HCT116 (cell line): Measurements from ENCODE around the gene CFAP74. TPM values are rescaled to one million over a fixed set of nuclear protein-coding genes. Genes with fewer than 3 reads are reported as not detected.

Source experiments
- ATAC-seq: fragments of 200-7000 bp; cut with Tn5 transposase; 2 replicates; pipeline ENCODE4 v1.9.1; 2020; ENCODE audit warnings: mild to moderate bottlenecking, moderate library complexity
- BruUV-seq: library from RNA; stranded (reverse); fragments of 400-500 nt; replicated peaks from 2 replicates; lab custom pipeline; 2021; lab: Mats Ljungman, UMichigan
- CTCF ChIA-PET: fragments of 300-600 bp; sonication (Branson Sonifier 250); formaldehyde crosslinking; loops from one replicate; lab custom pipeline; 2021; ENCODE audit warnings: antibody characterized with exemption; lab: Charles Lee
- POLR2A ChIA-PET: fragments of 300-600, 350-600 bp; sonication (Branson Sonifier 250); formaldehyde crosslinking; loops from one replicate; lab custom pipeline; 2021; ENCODE audit warnings: antibody characterized with exemption; lab: Charles Lee
- RAD21 ChIA-PET, 2 experiments: fragments of 300-600 bp; sonication (Branson Sonifier 250); formaldehyde crosslinking; loops; one replicate each; lab custom pipeline; 2023; ENCODE audit warnings: low total read pairs in 2 of 2; ENCODE audit not compliant: uncharacterized antibody in 2 of 2, unreplicated experiment in 2 of 2, low non-redundant PET in 1 of 2; lab: Charles Lee
- DNase-seq: peaks from one replicate; pipeline ENCODE4 v3.0.0-alpha.2; 2010; ENCODE audit warnings: low read depth, low spot score
- H2AFZ ChIP-seq: fragments of 200-600 bp; shearing (Covaris generic), sonication (generic); 2 replicates; pipeline ENCODE4 v1.6.1; 2017; ENCODE audit warnings: low read depth, mixed run types, mixed read lengths, antibody characterized with exemption, low read length; ENCODE audit not compliant: poor library complexity, severe bottlenecking
- H3K27ac ChIP-seq: 2 replicates; pipeline ENCODE4 v1.5.1; 2012; ENCODE audit warnings: low read depth, low read length
- H3K27me3 ChIP-seq: fragments of 200-600 bp; sonication (generic); 2 replicates; pipeline ENCODE4 v1.6.1; 2016; ENCODE audit warnings: mixed run types, low read length, mixed read lengths; ENCODE audit not compliant: insufficient read depth
- H3K36me3 ChIP-seq, 2 experiments: fragments of 200-500 bp in 1 of 2; fragments of 200-600 bp in 1 of 2; sonication (Bioruptor generic) in 1 of 2; sonication (generic) in 1 of 2; 2 replicates each; pipeline versions ENCODE4 v1.5.1 to v1.6.1; 2014 to 2016; ENCODE audit warnings: low read length in 2 of 2, inconsistent platforms in 1 of 2, mixed read lengths in 1 of 2, mixed run types in 1 of 2; ENCODE audit not compliant: insufficient read depth in 2 of 2, control insufficient read depth in 1 of 2
- H3K4me1 ChIP-seq, 2 experiments: fragments of 200-600 bp in 1 of 2; sonication (generic) in 1 of 2; 2 replicates each; pipeline versions ENCODE4 v1.5.1 to v1.6.1; 2012 to 2017; ENCODE audit warnings: low read length in 2 of 2, inconsistent platforms in 1 of 2, mild to moderate bottlenecking in 1 of 2, mixed read lengths in 1 of 2, mixed run types in 1 of 2, moderate library complexity in 1 of 2; ENCODE audit not compliant: insufficient read depth in 2 of 2, control insufficient read depth in 1 of 2
- H3K4me2 ChIP-seq: fragments of 200-600 bp; sonication (generic); 2 replicates; pipeline ENCODE4 v1.6.1; 2017; ENCODE audit warnings: mixed run types, low read length, mixed read lengths
- H3K4me3 ChIP-seq, 2 experiments: fragments of 200-600 bp in 1 of 2; sonication (generic) in 1 of 2; replicated peaks in 1 of 2; 2 replicates each; pipeline ENCODE4 v1.5.1; 2011 to 2016; ENCODE audit warnings: low read length in 2 of 2, control low read depth in 1 of 2, low read depth in 1 of 2, mild to moderate bottlenecking in 1 of 2, mixed read lengths in 1 of 2, mixed run types in 1 of 2
- H3K79me2 ChIP-seq: fragments of 200-600 bp; sonication (generic); 2 replicates; pipeline ENCODE4 v1.6.1; 2017; ENCODE audit warnings: mild to moderate bottlenecking, mixed run types, low read length, moderate library complexity, mixed read lengths; ENCODE audit not compliant: insufficient read depth
- H3K9ac ChIP-seq: fragments of 200-600 bp; sonication (generic); 2 replicates; pipeline ENCODE4 v1.6.1; 2016; ENCODE audit warnings: low read length, mixed read lengths
- H3K9me2 ChIP-seq: fragments of 200-600 bp; sonication (generic), shearing (Covaris generic); 2 replicates; pipeline ENCODE4 v1.6.1; 2017; ENCODE audit warnings: mixed run types, mild to moderate bottlenecking, moderate library complexity; ENCODE audit not compliant: insufficient read depth
- H3K9me3 ChIP-seq, 2 experiments: fragments of 200-500 bp in 1 of 2; fragments of 200-600 bp in 1 of 2; sonication (Bioruptor generic) in 1 of 2; sonication (generic) in 1 of 2; 2 replicates each; pipeline ENCODE4 v1.6.1; 2014 to 2017; ENCODE audit warnings: low read length in 2 of 2, mixed read lengths in 2 of 2, inconsistent platforms in 1 of 2, low read depth in 1 of 2, mild to moderate bottlenecking in 1 of 2, mixed run types in 1 of 2, moderate library complexity in 1 of 2; ENCODE audit not compliant: control insufficient read depth in 1 of 2, insufficient read depth in 1 of 2
- H4K20me1 ChIP-seq: fragments of 200-600 bp; sonication (generic), shearing (Covaris generic); 2 replicates; pipeline ENCODE4 v1.6.1; 2017; ENCODE audit warnings: mixed run types, mild to moderate bottlenecking, moderate library complexity; ENCODE audit not compliant: insufficient read depth
- EGR1 ChIP-seq: IDR thresholded peaks from 2 replicates; pipeline ENCODE4 v1.6.1; 2012; ENCODE audit warnings: low read depth
- EZH2 ChIP-seq: fragments of 200-600 bp; sonication (generic); IDR thresholded peaks from 2 replicates; pipeline ENCODE4 v1.6.1; 2017; ENCODE audit warnings: antibody characterized with exemption, mixed run types
- FOSL1 ChIP-seq: IDR thresholded peaks from 2 replicates; pipeline ENCODE4 v1.6.1; 2012; ENCODE audit warnings: low read depth
- SP1 ChIP-seq: IDR thresholded peaks from 2 replicates; pipeline ENCODE4 v1.6.1; 2012; ENCODE audit warnings: low read depth
- ZNF274 ChIP-seq: fragments of 200-500 bp; sonication (Bioruptor generic); IDR thresholded peaks from 2 replicates; pipeline ENCODE4 v1.6.1; 2014; ENCODE audit warnings: mild to moderate bottlenecking, low read depth, low read length, inconsistent platforms
- intact Hi-C: fragments of 100-400 bp; cut with micrococcal nuclease; formaldehyde crosslinking; loops from 2 replicates; pipeline ENCODE4 v1.10.0; 2022
- total RNA-seq: library from RNA; stranded (reverse); gene quantifications from one replicate; pipeline ENCODE4 v1.2.1, GENCODE V29; 2021; ENCODE audit not compliant: unreplicated experiment
- TF ChIP-seq, protein P1 (sequence below): IDR thresholded peaks from 2 replicates; pipeline ENCODE4 v1.6.1; 2012

Gene CFAP74
- total RNA-seq, 1 experiment from 2014 or later, result 4.9 TPM

DNA sequence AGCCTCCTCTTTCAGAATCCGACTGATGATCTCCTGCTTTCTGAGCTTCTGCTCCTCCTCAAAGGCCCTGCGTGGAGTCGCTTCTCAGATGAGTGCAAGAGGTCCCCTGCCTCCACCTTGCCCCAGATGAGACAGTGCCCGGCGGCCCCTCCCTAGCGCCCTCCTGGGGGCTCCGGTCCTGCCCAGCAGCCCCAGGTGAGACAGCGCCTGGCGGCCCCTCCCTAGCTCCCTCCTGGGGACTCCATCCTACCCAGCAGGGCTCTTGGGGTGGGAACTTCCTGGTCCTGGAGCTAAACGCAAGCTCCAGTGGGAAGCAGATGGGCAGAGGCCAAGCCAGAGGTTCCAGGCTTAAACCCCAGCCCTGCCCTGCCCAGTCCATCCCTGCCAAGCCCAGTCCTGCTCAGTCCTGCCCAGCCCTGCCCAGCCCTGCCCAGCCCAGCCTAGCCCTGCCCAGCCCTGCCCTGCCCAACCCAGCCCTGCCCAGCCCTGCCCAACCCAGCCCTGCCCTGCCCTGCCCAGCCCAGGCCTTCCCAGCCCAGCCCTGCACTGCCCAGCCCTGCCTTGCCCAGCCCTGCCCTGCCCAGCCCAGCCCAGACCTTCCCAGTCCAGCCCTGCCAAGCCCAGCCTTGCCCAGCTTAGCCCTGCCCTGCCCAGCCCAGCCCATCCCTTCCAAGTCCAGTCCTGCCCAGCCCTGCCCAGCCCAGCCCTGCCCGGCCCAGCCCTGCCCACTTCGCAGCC, 34.6 kb downstream of the CFAP74 start:
- POLR2A ChIA-PET, result interaction anchor here (0.6 kb wide), 1 partner anchor 230 kb away, joined by 8 read pairs; no protein-coding TSS in a partner anchor
- intact Hi-C loops, result no loop called here
- no TSS peak for BruUV-seq
- Histone ChIP-seq H4K20me1 (no peaks in the 10 kb centered on the region), H3K27me3 (no peaks in the 10 kb centered on the region), H3K4me1 (peaks cover 10 to 21% of the 10 kb centered on the region in 2 experiments), H3K4me3 (no peak overlapping the region), H3K27ac (peak overlapping the region; percentile 38; the same call in 1 of the 2 replicates), H3K9ac (no peak overlapping the region), H2AFZ (no peak overlapping the region), H3K4me2 (peak overlapping the region; percentile 23), H3K36me3 (no peaks in the 10 kb centered on the region), H3K9me3 (no peaks in the 10 kb centered on the region; a peak in 1 of 4 replicates), H3K9me2 (no peaks in the 10 kb centered on the region), H3K79me2 (no peaks in the 10 kb centered on the region)
- TF ChIP-seq EGR1 (no peak), SP1 (peak; percentile 94)
- RAD21 ChIA-PET, result no interaction called here
- DNase-seq (peak; percentile 18), ATAC-seq (peak; percentile 85)
- CTCF ChIA-PET, result interaction anchor here (1.4 to 1.6 kb wide), 2 partner anchors 8 to 76 kb away, joined by 4 to 5 read pairs; no protein-coding TSS in a partner anchor

DNA sequence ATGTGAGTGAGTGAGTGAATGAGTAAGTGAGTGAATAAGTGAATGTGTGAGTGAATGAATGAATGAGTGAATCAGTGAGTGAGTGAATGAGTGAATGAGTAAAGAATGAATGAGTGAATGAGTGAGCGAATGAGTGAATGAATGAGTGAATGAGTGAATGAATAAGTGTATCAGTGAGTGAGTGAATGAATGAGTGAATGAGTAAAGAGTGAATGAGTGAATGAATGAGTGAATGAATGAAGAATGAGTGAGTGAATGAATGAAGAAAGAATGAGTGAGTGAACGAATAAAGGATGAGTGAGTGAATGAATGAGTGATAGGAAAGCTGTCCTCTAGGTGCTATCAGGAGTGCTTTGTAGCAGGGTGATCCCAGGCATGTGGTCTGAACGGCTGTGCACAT, 35.7 kb downstream of the CFAP74 start:
- no peaks in the 10 kb centered on the region for H3K9me2 ChIP-seq
- H3K9me3 ChIP-seq, result no peaks in the 10 kb centered on the region; a peak in 1 of 4 replicates
- no peaks in the 10 kb centered on the region for H3K79me2 ChIP-seq
- H3K4me1 ChIP-seq, result peaks cover 10 to 21% of the 10 kb centered on the region in 2 experiments
- no TSS peak for BruUV-seq
- intact Hi-C loops, result no loop called here
- no peak overlapping the region for H2AFZ ChIP-seq
- no peak overlapping the region for H3K4me3 ChIP-seq
- RAD21 ChIA-PET, result no interaction called here
- no peak overlapping the region; the same call in 1 of the 2 replicates for H3K27ac ChIP-seq
- no peak for TF ChIP-seq EZH2
- no peak for TF ChIP-seq FOSL1
- TF ChIP-seq ZNF274, result no peak
- TF ChIP-seq, protein P1, sequence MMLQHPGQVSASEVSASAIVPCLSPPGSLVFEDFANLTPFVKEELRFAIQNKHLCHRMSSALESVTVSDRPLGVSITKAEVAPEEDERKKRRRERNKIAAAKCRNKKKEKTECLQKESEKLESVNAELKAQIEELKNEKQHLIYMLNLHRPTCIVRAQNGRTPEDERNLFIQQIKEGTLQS, result no peak
- TF ChIP-seq, all 23 proteins: peak for 0
- no peaks in the 10 kb centered on the region for H3K36me3 ChIP-seq
- H3K27me3 ChIP-seq, result no peaks in the 10 kb centered on the region
- CTCF ChIA-PET, result interaction anchor here (1.6 kb wide), 1 partner anchor 77 kb away, joined by 3 read pairs; no protein-coding TSS in a partner anchor
- POLR2A ChIA-PET, result no interaction called here
- H4K20me1 ChIP-seq, result no peaks in the 10 kb centered on the region
- H3K9ac ChIP-seq, result no peak overlapping the region
- no peak for ATAC-seq
- DNase-seq, result no peak
- H3K4me2 ChIP-seq, result no peak overlapping the region
